Gastrocnemius medialis (tissue), 4 donors: Measurements from ENCODE around the gene ARHGAP6.

ENCODE experiments used
- POLR2A ChIP-seq, 2 donors: fragments of 450-650 bp; IDR thresholded peaks; one replicate each; pipeline ENCODE4 v1.6.1; 2017; ENCODE audit warnings: antibody characterized with exemption in 2 of 2, mild to moderate bottlenecking in 2 of 2, moderate library complexity in 2 of 2
- TF ChIP-seq, protein P1 (sequence below), 5 experiments: fragments of 450-650 bp in 3 of 5; fragments of 200-600 bp in 2 of 5; sonication (generic) in 2 of 5; IDR thresholded peaks in 4 of 5; conservative IDR thresholded peaks in 1 of 5; 1 replicate in 4 of 5; 2 replicates in 1 of 5; pipeline ENCODE4 v1.5.1; 2016 to 2019; ENCODE audit warnings: antibody characterized with exemption in 5 of 5, mild to moderate bottlenecking in 3 of 5, moderate library complexity in 3 of 5

DNA sequence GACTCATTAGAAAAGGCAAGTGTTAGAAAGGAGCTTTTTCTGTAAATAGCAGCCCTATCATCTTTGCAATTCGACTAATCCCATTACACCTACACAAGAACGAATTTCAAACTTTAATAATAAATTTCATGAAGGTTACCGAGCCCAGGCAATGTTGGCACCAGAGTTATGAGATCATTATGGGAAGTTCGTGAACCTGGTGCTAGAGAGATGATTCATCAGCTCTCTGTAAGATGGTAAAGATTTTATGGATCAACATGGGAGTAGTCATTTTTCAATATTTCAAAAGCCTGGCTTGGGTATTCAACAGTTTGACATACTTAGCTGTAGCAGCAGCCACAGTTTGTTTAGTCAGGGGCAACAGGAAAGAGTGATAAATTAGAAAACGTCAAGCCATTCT lies 336.7 kb downstream of the ARHGAP6 start:
- TF ChIP-seq, protein P1, sequence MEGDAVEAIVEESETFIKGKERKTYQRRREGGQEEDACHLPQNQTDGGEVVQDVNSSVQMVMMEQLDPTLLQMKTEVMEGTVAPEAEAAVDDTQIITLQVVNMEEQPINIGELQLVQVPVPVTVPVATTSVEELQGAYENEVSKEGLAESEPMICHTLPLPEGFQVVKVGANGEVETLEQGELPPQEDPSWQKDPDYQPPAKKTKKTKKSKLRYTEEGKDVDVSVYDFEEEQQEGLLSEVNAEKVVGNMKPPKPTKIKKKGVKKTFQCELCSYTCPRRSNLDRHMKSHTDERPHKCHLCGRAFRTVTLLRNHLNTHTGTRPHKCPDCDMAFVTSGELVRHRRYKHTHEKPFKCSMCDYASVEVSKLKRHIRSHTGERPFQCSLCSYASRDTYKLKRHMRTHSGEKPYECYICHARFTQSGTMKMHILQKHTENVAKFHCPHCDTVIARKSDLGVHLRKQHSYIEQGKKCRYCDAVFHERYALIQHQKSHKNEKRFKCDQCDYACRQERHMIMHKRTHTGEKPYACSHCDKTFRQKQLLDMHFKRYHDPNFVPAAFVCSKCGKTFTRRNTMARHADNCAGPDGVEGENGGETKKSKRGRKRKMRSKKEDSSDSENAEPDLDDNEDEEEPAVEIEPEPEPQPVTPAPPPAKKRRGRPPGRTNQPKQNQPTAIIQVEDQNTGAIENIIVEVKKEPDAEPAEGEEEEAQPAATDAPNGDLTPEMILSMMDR (IDR thresholded peaks at IDR 0.05 in 4 of 5, conservative IDR thresholded peaks at IDR 0.05 in 1 of 5) = no peak
- no peak for TF ChIP-seq POLR2A (IDR thresholded peaks at IDR 0.05)
